Stimulated activated CD8-positive, alpha-beta memory T cell treated with anti-CD3 and anti-CD28 coated beads, Interleukin-15, amount 100 ng/mL, for 4 hours (primary cell): ENCODE data around the gene ROCK1.
"Not testable (repeated sequence)": the region's sequence is repeated elsewhere in the genome, so short reads cannot be mapped to it uniquely, and the experiment has no call there.

Source experiments
- DNase-seq, 2 donors: peaks; one replicate each; pipeline ENCODE4 v3.0.0-alpha.2; 2020; ENCODE audit warnings: low read depth in 2 of 2

Gene ROCK1

GRCh38 chr18:21052385-21052784 is 59.2 kb downstream of the ROCK1 start:
- DNase-seq = no peak

- DNase-seq = no peak
These were observed 60.0 kb downstream of the ROCK1 start for GRCh38 chr18:21051620-21052019.

GRCh38 chr18:21049306-21049705 is 62.3 kb downstream of the ROCK1 start:
- DNase-seq = no peak

- no peak for DNase-seq
These were observed 64.5 kb downstream of the ROCK1 start for GRCh38 chr18:21047126-21047525.

GRCh38 chr18:21040466-21040865 is 71.1 kb downstream of the ROCK1 start:
- DNase-seq = no peak

- no peak for DNase-seq
These were observed 73.4 kb downstream of the ROCK1 start for GRCh38 chr18:21038201-21038600.

- DNase-seq = no peak
These were observed 79.8 kb downstream of the ROCK1 start for GRCh38 chr18:21031845-21032244.

- DNase-seq = not testable (repeated sequence)
These were observed 93.4 kb downstream of the ROCK1 start for GRCh38 chr18:21018257-21018656.

- DNase-seq = no peak
These were observed 99.3 kb downstream of the ROCK1 start for GRCh38 chr18:21012308-21012707.

GRCh38 chr18:21004726-21005125 is 106.9 kb downstream of the ROCK1 start:
- no peak for DNase-seq

GRCh38 chr18:21000667-21001066 is 110.9 kb downstream of the ROCK1 start:
- no peak for DNase-seq

- no peak for DNase-seq
These were observed 114.2 kb downstream of the ROCK1 start for GRCh38 chr18:20997371-20997770.

- DNase-seq = no peak
These were observed 115.2 kb downstream of the ROCK1 start for GRCh38 chr18:20996418-20996817.

GRCh38 chr18:20988726-20989125 is 122.9 kb downstream of the ROCK1 start:
- no peak for DNase-seq

GRCh38 chr18:20975077-20975476 is 136.5 kb downstream of the ROCK1 start:
- DNase-seq = no peak

- no peak for DNase-seq
These were observed 139.7 kb downstream of the ROCK1 start for GRCh38 chr18:20971886-20972267.

- DNase-seq = no peak
These were observed 144.8 kb downstream of the ROCK1 start for GRCh38 chr18:20966795-20967194.

GRCh38 chr18:20963027-20963426 is 148.6 kb downstream of the ROCK1 start:
- DNase-seq = no peak

- DNase-seq = no peak
These were observed 150.9 kb downstream of the ROCK1 start for GRCh38 chr18:20960735-20961134.

GRCh38 chr18:20950827-20951226 is 160.8 kb downstream of the ROCK1 start:
- DNase-seq = not testable (repeated sequence)
